Liver (tissue), 9 donors: ENCODE measurements around the gene CKM. TPM values are rescaled to one million over a fixed set of nuclear protein-coding genes. Genes with fewer than 3 reads are reported as not detected.

Experiments
- DNase-seq: peaks from one replicate; pipeline ENCODE4 v3.0.0-alpha.2; 2017; ENCODE audit warnings: low spot score
- H3K27ac ChIP-seq, 2 donors: one replicate each; pipeline ENCODE4 v1.7.0; 2013; ENCODE audit warnings: inconsistent platforms in 2 of 2, low read length in 2 of 2, control low read depth in 1 of 2, low read depth in 1 of 2, mild to moderate bottlenecking in 1 of 2
- H3K27me3 ChIP-seq, 4 donors: one replicate each; pipeline versions ENCODE4 v1.6.1 to v1.7.0; 2013; ENCODE audit warnings: low read length in 3 of 4, inconsistent platforms in 1 of 4, mild to moderate bottlenecking in 1 of 4, moderate library complexity in 1 of 4; ENCODE audit not compliant: control insufficient read depth in 4 of 4, insufficient read depth in 4 of 4
- H3K36me3 ChIP-seq, 4 donors: one replicate each; pipeline versions ENCODE4 v1.6.1 to v1.7.0; 2013; ENCODE audit warnings: low read length in 3 of 4, mild to moderate bottlenecking in 3 of 4, low read depth in 1 of 4, moderate library complexity in 1 of 4; ENCODE audit not compliant: control insufficient read depth in 4 of 4, insufficient read depth in 3 of 4
- H3K4me1 ChIP-seq, 4 donors: one replicate each; pipeline versions ENCODE4 v1.6.1 to v1.7.0; 2013; ENCODE audit warnings: low read length in 3 of 4, mild to moderate bottlenecking in 3 of 4, moderate library complexity in 1 of 4; ENCODE audit not compliant: control insufficient read depth in 4 of 4, insufficient read depth in 4 of 4
- H3K4me3 ChIP-seq, 3 donors: one replicate each; pipeline versions ENCODE4 v1.6.1 to v1.7.0; 2013; ENCODE audit warnings: low read length in 3 of 3, control low read depth in 1 of 3, low read depth in 1 of 3, mild to moderate bottlenecking in 1 of 3
- H3K9ac ChIP-seq, 2 donors: one replicate each; pipeline ENCODE4 v1.7.0; 2013; ENCODE audit warnings: low read length in 2 of 2, mild to moderate bottlenecking in 2 of 2, moderate library complexity in 2 of 2, control low read depth in 1 of 2, low read depth in 1 of 2
- H3K9me3 ChIP-seq, 4 donors: one replicate each; pipeline versions ENCODE4 v1.6.1 to v1.7.0; 2013; ENCODE audit warnings: low read length in 3 of 4; ENCODE audit not compliant: control insufficient read depth in 4 of 4
- EGR1 ChIP-seq, 2 donors: IDR thresholded peaks; 2 replicates each; pipeline ENCODE4 v1.6.1; 2016 to 2018; ENCODE audit warnings: antibody characterized with exemption in 2 of 2, low read depth in 2 of 2
- FOXA2 ChIP-seq: IDR thresholded peaks from 2 replicates; pipeline ENCODE4 v1.6.1; 2016; ENCODE audit warnings: antibody characterized with exemption
- GABPA ChIP-seq, 2 donors: IDR thresholded peaks in 1 of 2; conservative IDR thresholded peaks in 1 of 2; 2 replicates each; pipeline ENCODE4 v1.6.1; 2016; ENCODE audit warnings: antibody characterized with exemption in 2 of 2, mild to moderate bottlenecking in 1 of 2, moderate library complexity in 1 of 2
- HNF4A ChIP-seq, 2 donors: conservative IDR thresholded peaks; 2 replicates each; pipeline ENCODE4 v1.6.1; 2016; ENCODE audit warnings: antibody characterized with exemption in 2 of 2, mild to moderate bottlenecking in 2 of 2
- HNF4G ChIP-seq: IDR thresholded peaks from 2 replicates; pipeline ENCODE4 v1.6.1; 2016; ENCODE audit warnings: antibody characterized with exemption
- NR2F2 ChIP-seq: IDR thresholded peaks from 2 replicates; pipeline ENCODE4 v1.6.1; 2016; ENCODE audit warnings: antibody characterized with exemption
- RAD21 ChIP-seq, 2 donors: IDR thresholded peaks; 2 replicates each; pipeline ENCODE4 v1.6.1; 2016; ENCODE audit warnings: antibody characterized with exemption in 2 of 2, mild to moderate bottlenecking in 2 of 2
- RXRA ChIP-seq, 2 donors: IDR thresholded peaks; 2 replicates each; pipeline ENCODE4 v1.6.1; 2017 to 2018; ENCODE audit warnings: antibody characterized with exemption in 2 of 2, mild to moderate bottlenecking in 1 of 2
- SP1 ChIP-seq: IDR thresholded peaks from 2 replicates; pipeline ENCODE4 v1.6.1; 2018; ENCODE audit warnings: antibody characterized with exemption, mild to moderate bottlenecking
- TAF1 ChIP-seq: conservative IDR thresholded peaks from 2 replicates; pipeline ENCODE4 v1.6.1; 2016; ENCODE audit warnings: antibody characterized with exemption, mild to moderate bottlenecking
- YY1 ChIP-seq: IDR thresholded peaks from 2 replicates; pipeline ENCODE4 v1.6.1; 2016; ENCODE audit warnings: antibody characterized with exemption, mild to moderate bottlenecking
- WGBS: extraction: QIAGEN DNeasy Blood & Tissue Kit; methylation state at CpG from one replicate; pipeline ENCODE4 v1.1.7; 2013; 5-methylcytosine and 5-hydroxymethylcytosine counted together
- polyA plus RNA-seq, 2 donors: library from polyadenylated mRNA; stranded (reverse) in 1 of 2; unstranded in 1 of 2; fragments of 200-250 nt in 1 of 2; fragments of >200 nt in 1 of 2; fragmentation: Nextera tagmentation in 1 of 2; extraction: Ambion mirVana in 1 of 2; gene quantifications; one replicate each; pipeline versions ENCODE4 v1.2.1 to v1.2.3, GENCODE V29; 2013 to 2015
- total RNA-seq, 2 donors: library from RNA; depleted of rRNA; stranded (reverse); fragments of >200 nt; gene quantifications; one replicate each; pipeline ENCODE4 v1.2.3, GENCODE V29; 2014
- TF ChIP-seq, protein P1 (sequence below): IDR thresholded peaks from 2 replicates; pipeline ENCODE4 v1.6.1; 2016; ENCODE audit warnings: antibody characterized with exemption
- TF ChIP-seq, protein P2 (sequence below): IDR thresholded peaks from 2 replicates; pipeline ENCODE4 v1.6.1; 2016; ENCODE audit warnings: antibody characterized with exemption
- TF ChIP-seq, protein P3 (sequence below): IDR thresholded peaks from 2 replicates; pipeline ENCODE4 v1.6.1; 2016; ENCODE audit warnings: antibody characterized with exemption
- TF ChIP-seq, protein P4 (sequence below): IDR thresholded peaks from 2 replicates; pipeline ENCODE4 v1.6.1; 2016; ENCODE audit warnings: antibody characterized with exemption, mild to moderate bottlenecking
- TF ChIP-seq, protein P5 (sequence below): fragments of 150-350 bp; IDR thresholded peaks from 2 replicates; pipeline ENCODE4 v1.5.1; 2017; ENCODE audit warnings: improper control_type of control experiment, low read depth, low read length; ENCODE audit not compliant: missing input control
- donor health status: healthy.
- donor health status: healthy.
- donor health status: healthy.
- donor health status: healthy.
- donor health status: healthy.

The CKM gene
- total and polyA plus RNA-seq, 4 donors: 0.05 to 0.37 (median 0.17) TPM; not detected in 1

DNA sequence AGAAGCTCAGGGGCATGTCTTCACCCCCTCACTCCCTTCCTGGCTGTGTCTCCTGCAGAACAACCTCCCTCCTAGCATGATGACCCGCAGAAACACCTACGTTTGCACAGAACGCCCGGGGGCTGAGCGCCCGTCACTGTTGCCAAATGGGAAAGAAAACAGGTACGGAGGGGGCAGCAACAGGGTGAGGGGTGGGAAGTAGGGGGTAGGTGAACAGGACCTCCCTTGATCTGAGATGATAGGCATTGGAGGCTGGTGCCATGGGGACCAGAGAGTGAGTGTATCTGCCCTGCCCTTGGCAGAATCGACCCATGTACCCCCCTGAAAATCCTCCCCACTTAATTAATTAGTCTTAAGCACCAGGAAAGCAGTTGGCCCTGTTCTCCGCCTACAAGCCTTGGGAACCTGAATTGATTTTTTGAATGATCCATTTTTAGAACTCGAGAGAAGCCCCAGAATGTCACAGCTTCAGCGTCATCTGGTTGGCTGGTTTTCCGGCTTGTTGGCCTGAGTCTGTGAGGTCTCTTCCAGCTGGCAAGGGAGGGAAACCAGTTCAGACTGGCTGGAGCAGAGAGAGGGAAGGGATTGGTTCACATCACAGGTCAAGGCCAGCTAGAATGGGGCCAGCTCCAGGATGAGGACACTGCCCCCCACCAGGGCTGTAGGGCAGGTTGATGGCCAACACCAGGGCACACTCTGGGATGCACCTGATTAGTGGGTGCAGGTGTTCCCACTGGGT lies 28.2 kb downstream of the CKM start (continued):
- TF ChIP-seq, protein P1, sequence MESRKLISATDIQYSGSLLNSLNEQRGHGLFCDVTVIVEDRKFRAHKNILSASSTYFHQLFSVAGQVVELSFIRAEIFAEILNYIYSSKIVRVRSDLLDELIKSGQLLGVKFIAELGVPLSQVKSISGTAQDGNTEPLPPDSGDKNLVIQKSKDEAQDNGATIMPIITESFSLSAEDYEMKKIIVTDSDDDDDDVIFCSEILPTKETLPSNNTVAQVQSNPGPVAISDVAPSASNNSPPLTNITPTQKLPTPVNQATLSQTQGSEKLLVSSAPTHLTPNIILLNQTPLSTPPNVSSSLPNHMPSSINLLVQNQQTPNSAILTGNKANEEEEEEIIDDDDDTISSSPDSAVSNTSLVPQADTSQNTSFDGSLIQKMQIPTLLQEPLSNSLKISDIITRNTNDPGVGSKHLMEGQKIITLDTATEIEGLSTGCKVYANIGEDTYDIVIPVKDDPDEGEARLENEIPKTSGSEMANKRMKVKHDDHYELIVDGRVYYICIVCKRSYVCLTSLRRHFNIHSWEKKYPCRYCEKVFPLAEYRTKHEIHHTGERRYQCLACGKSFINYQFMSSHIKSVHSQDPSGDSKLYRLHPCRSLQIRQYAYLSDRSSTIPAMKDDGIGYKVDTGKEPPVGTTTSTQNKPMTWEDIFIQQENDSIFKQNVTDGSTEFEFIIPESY: peak; percentile 95
- TF ChIP-seq, protein P2, sequence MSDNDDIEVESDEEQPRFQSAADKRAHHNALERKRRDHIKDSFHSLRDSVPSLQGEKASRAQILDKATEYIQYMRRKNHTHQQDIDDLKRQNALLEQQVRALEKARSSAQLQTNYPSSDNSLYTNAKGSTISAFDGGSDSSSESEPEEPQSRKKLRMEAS: peak; percentile 86
- TF ChIP-seq RXRA (IDR thresholded peaks at IDR 0.05) (peak; percentile 99), NR2F2 (peak; percentile 97), SP1 (peak; percentile 92), FOXA2 (peak; percentile 36), HNF4A (conservative IDR thresholded peaks at IDR 0.05) (peak; percentile 91 to 93), TAF1 (no peak), RAD21 (IDR thresholded peaks at IDR 0.05) (peak; percentile 22 to 55)
- TF ChIP-seq, protein P3, sequence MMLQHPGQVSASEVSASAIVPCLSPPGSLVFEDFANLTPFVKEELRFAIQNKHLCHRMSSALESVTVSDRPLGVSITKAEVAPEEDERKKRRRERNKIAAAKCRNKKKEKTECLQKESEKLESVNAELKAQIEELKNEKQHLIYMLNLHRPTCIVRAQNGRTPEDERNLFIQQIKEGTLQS: no peak

DNA sequence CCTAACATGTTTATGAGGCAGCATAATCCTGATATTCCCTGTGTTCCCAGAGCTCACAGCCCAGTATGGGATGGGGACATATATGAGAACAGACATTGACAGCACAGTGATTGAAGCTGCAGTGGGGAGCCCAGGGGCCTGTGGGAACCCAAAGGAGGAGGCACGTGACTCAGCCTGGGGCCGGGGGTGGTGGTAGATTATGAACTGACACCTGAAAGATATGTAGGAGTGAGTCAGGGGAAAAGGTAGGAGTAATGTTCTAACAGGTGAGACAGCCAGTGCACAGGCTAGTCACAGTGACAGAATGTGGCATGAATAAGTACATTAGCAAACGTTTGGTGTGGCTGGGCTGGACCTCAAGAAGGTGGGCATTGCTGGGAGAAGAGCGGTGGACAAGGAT lies 29.0 kb downstream of the CKM start:
- peaks cover 0 to 10% (median 6%) of the 10 kb centered on the region in 4 donors for H3K36me3 ChIP-seq
- peak overlapping the region; percentile 80 to 87 for H3K27ac ChIP-seq
- TF ChIP-seq GABPA (IDR thresholded peaks at IDR 0.05 in 1 of 2, conservative IDR thresholded peaks at IDR 0.05 in 1 of 2): no peak
- TF ChIP-seq FOXA2: no peak
- TF ChIP-seq, protein P4, sequence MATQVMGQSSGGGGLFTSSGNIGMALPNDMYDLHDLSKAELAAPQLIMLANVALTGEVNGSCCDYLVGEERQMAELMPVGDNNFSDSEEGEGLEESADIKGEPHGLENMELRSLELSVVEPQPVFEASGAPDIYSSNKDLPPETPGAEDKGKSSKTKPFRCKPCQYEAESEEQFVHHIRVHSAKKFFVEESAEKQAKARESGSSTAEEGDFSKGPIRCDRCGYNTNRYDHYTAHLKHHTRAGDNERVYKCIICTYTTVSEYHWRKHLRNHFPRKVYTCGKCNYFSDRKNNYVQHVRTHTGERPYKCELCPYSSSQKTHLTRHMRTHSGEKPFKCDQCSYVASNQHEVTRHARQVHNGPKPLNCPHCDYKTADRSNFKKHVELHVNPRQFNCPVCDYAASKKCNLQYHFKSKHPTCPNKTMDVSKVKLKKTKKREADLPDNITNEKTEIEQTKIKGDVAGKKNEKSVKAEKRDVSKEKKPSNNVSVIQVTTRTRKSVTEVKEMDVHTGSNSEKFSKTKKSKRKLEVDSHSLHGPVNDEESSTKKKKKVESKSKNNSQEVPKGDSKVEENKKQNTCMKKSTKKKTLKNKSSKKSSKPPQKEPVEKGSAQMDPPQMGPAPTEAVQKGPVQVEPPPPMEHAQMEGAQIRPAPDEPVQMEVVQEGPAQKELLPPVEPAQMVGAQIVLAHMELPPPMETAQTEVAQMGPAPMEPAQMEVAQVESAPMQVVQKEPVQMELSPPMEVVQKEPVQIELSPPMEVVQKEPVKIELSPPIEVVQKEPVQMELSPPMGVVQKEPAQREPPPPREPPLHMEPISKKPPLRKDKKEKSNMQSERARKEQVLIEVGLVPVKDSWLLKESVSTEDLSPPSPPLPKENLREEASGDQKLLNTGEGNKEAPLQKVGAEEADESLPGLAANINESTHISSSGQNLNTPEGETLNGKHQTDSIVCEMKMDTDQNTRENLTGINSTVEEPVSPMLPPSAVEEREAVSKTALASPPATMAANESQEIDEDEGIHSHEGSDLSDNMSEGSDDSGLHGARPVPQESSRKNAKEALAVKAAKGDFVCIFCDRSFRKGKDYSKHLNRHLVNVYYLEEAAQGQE: no peak
- TF ChIP-seq TAF1: no peak
- TF ChIP-seq, protein P2: no peak
- no peak for TF ChIP-seq HNF4A (conservative IDR thresholded peaks at IDR 0.05)
- no peak for TF ChIP-seq RXRA (IDR thresholded peaks at IDR 0.05)
- no peak for TF ChIP-seq RAD21 (IDR thresholded peaks at IDR 0.05)
- TF ChIP-seq YY1: no peak
- TF ChIP-seq EGR1 (IDR thresholded peaks at IDR 0.05; ENCODE audit: low read depth in 2 of 2): no peak
- TF ChIP-seq, protein P5, sequence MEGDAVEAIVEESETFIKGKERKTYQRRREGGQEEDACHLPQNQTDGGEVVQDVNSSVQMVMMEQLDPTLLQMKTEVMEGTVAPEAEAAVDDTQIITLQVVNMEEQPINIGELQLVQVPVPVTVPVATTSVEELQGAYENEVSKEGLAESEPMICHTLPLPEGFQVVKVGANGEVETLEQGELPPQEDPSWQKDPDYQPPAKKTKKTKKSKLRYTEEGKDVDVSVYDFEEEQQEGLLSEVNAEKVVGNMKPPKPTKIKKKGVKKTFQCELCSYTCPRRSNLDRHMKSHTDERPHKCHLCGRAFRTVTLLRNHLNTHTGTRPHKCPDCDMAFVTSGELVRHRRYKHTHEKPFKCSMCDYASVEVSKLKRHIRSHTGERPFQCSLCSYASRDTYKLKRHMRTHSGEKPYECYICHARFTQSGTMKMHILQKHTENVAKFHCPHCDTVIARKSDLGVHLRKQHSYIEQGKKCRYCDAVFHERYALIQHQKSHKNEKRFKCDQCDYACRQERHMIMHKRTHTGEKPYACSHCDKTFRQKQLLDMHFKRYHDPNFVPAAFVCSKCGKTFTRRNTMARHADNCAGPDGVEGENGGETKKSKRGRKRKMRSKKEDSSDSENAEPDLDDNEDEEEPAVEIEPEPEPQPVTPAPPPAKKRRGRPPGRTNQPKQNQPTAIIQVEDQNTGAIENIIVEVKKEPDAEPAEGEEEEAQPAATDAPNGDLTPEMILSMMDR: no peak
- TF ChIP-seq, protein P3: no peak
- TF ChIP-seq NR2F2: no peak
- TF ChIP-seq, protein P1: no peak
- no peak for TF ChIP-seq HNF4G
- TF ChIP-seq SP1: no peak
- peaks cover 6 to 60% (median 42%) of the 10 kb centered on the region in 4 donors for H3K4me1 ChIP-seq
- WGBS: 77% methylated on average over 4 of the region's 4 CpGs
- H3K27me3 ChIP-seq: no peaks in the 10 kb centered on the region
- no peak for DNase-seq
- peak overlapping the region in 1 of 2 donors; percentile 39 for H3K9ac ChIP-seq
- no peaks in the 10 kb centered on the region for H3K9me3 ChIP-seq
- no peak overlapping the region for H3K4me3 ChIP-seq
